ENCODE results near the gene DTNB.

DTNB gene

GRCh38 chr2:25701801-25702200, 28.4 kb upstream of the DTNB start:
- Histone ChIP-seq H3K4me3 (ENCODE audit: insufficient read depth, low read depth, low read length) (no peak overlapping the region), H3K36me3 (ENCODE audit: control insufficient read depth, insufficient read depth, low read length) (no peaks in the 10 kb centered on the region), H3K9me3 (ENCODE audit: control insufficient read depth, low read length) (no peaks in the 10 kb centered on the region), H3K27ac (ENCODE audit: insufficient read depth, low read depth, low read length, poor library complexity, severe bottlenecking) (no peak overlapping the region), H3K27me3 (ENCODE audit: control insufficient read depth, insufficient read depth, low read length, poor library complexity, severe bottlenecking) (peaks cover 3% of the 10 kb centered on the region), H3K4me1 (ENCODE audit: control insufficient read depth, insufficient read depth, low read length) (peaks cover 23% of the 10 kb centered on the region)
- 92 to 95% methylated on average over 9 of the region's 9 CpGs for WGBS, 2 experiments

GRCh38 chr2:25700221-25700660, 26.9 kb upstream of the DTNB start:
- H3K9me3 ChIP-seq (ENCODE audit: control insufficient read depth, low read length), result no peaks in the 10 kb centered on the region
- H3K4me3 ChIP-seq (ENCODE audit: insufficient read depth, low read depth, low read length), result no peak overlapping the region
- WGBS, 2 experiments, result 48 to 61% methylated on average over 5 to 6 of the region's 6 CpGs
- H3K4me1 ChIP-seq (ENCODE audit: control insufficient read depth, insufficient read depth, low read length), result peaks cover 23% of the 10 kb centered on the region
- peaks cover 3% of the 10 kb centered on the region for H3K27me3 ChIP-seq (ENCODE audit: control insufficient read depth, insufficient read depth, low read length, poor library complexity, severe bottlenecking)
- H3K27ac ChIP-seq (ENCODE audit: insufficient read depth, low read depth, low read length, poor library complexity, severe bottlenecking), result no peak overlapping the region
- no peaks in the 10 kb centered on the region for H3K36me3 ChIP-seq (ENCODE audit: control insufficient read depth, insufficient read depth, low read length)

- Histone ChIP-seq H3K27me3 (ENCODE audit: control insufficient read depth, insufficient read depth, low read length, poor library complexity, severe bottlenecking) (peaks cover 3% of the 10 kb centered on the region), H3K4me3 (ENCODE audit: insufficient read depth, low read depth, low read length) (no peak overlapping the region), H3K9me3 (ENCODE audit: control insufficient read depth, low read length) (no peaks in the 10 kb centered on the region), H3K4me1 (ENCODE audit: control insufficient read depth, insufficient read depth, low read length) (peaks cover 23% of the 10 kb centered on the region), H3K27ac (ENCODE audit: insufficient read depth, low read depth, low read length, poor library complexity, severe bottlenecking) (no peak overlapping the region), H3K36me3 (ENCODE audit: control insufficient read depth, insufficient read depth, low read length) (no peaks in the 10 kb centered on the region)
- WGBS, 2 experiments, result 87 to 88% methylated on average over 7 of the region's 7 CpGs
These were observed 25.8 kb upstream of the DTNB start for GRCh38 chr2:25699216-25699615.

GRCh38 chr2:25698752-25699151, 25.4 kb upstream of the DTNB start:
- peaks cover 3% of the 10 kb centered on the region for H3K27me3 ChIP-seq (ENCODE audit: control insufficient read depth, insufficient read depth, low read length, poor library complexity, severe bottlenecking)
- H3K4me1 ChIP-seq (ENCODE audit: control insufficient read depth, insufficient read depth, low read length), result peaks cover 23% of the 10 kb centered on the region
- no peaks in the 10 kb centered on the region for H3K36me3 ChIP-seq (ENCODE audit: control insufficient read depth, insufficient read depth, low read length)
- H3K27ac ChIP-seq (ENCODE audit: insufficient read depth, low read depth, low read length, poor library complexity, severe bottlenecking), result no peak overlapping the region
- H3K9me3 ChIP-seq (ENCODE audit: control insufficient read depth, low read length), result no peaks in the 10 kb centered on the region
- H3K4me3 ChIP-seq (ENCODE audit: insufficient read depth, low read depth, low read length), result no peak overlapping the region

- 34 to 39% methylated on average over 17 of the region's 17 CpGs for WGBS, 2 experiments
- Histone ChIP-seq H3K4me1 (ENCODE audit: control insufficient read depth, insufficient read depth, low read length) (peaks cover 23% of the 10 kb centered on the region), H3K4me3 (ENCODE audit: insufficient read depth, low read depth, low read length) (no peak overlapping the region), H3K9me3 (ENCODE audit: control insufficient read depth, low read length) (no peaks in the 10 kb centered on the region), H3K36me3 (ENCODE audit: control insufficient read depth, insufficient read depth, low read length) (no peaks in the 10 kb centered on the region), H3K27me3 (ENCODE audit: control insufficient read depth, insufficient read depth, low read length, poor library complexity, severe bottlenecking) (peaks cover 3% of the 10 kb centered on the region), H3K27ac (ENCODE audit: insufficient read depth, low read depth, low read length, poor library complexity, severe bottlenecking) (no peak overlapping the region)
These were observed 24.4 kb upstream of the DTNB start for GRCh38 chr2:25697559-25698341.

GRCh38 chr2:25692737-25693445, 19.5 kb upstream of the DTNB start:
- no peaks in the 10 kb centered on the region for H3K36me3 ChIP-seq (ENCODE audit: control insufficient read depth, insufficient read depth, low read length)
- H3K27me3 ChIP-seq (ENCODE audit: control insufficient read depth, insufficient read depth, low read length, poor library complexity, severe bottlenecking), result no peaks in the 10 kb centered on the region
- H3K27ac ChIP-seq (ENCODE audit: insufficient read depth, low read depth, low read length, poor library complexity, severe bottlenecking), result no peak overlapping the region
- peaks cover 8% of the 10 kb centered on the region for H3K4me1 ChIP-seq (ENCODE audit: control insufficient read depth, insufficient read depth, low read length)
- H3K9me3 ChIP-seq (ENCODE audit: control insufficient read depth, low read length), result no peaks in the 10 kb centered on the region
- WGBS, 2 experiments, result 93 to 98% methylated on average over 6 of the region's 6 CpGs
- no peak overlapping the region for H3K4me3 ChIP-seq (ENCODE audit: insufficient read depth, low read depth, low read length)

GRCh38 chr2:25692143-25692542, 18.8 kb upstream of the DTNB start:
- Histone ChIP-seq H3K9me3 (ENCODE audit: control insufficient read depth, low read length) (no peaks in the 10 kb centered on the region), H3K27ac (ENCODE audit: insufficient read depth, low read depth, low read length, poor library complexity, severe bottlenecking) (no peak overlapping the region), H3K4me1 (ENCODE audit: control insufficient read depth, insufficient read depth, low read length) (peaks cover under 1% of the 10 kb centered on the region), H3K4me3 (ENCODE audit: insufficient read depth, low read depth, low read length) (no peak overlapping the region), H3K36me3 (ENCODE audit: control insufficient read depth, insufficient read depth, low read length) (no peaks in the 10 kb centered on the region), H3K27me3 (ENCODE audit: control insufficient read depth, insufficient read depth, low read length, poor library complexity, severe bottlenecking) (no peaks in the 10 kb centered on the region)
- WGBS, 2 experiments, result 72 to 81% methylated on average over 4 of the region's 4 CpGs

- no peaks in the 10 kb centered on the region for H3K27me3 ChIP-seq (ENCODE audit: control insufficient read depth, insufficient read depth, low read length, poor library complexity, severe bottlenecking)
- no peaks in the 10 kb centered on the region for H3K9me3 ChIP-seq (ENCODE audit: control insufficient read depth, low read length)
- no peaks in the 10 kb centered on the region for H3K36me3 ChIP-seq (ENCODE audit: control insufficient read depth, insufficient read depth, low read length)
- WGBS, 2 experiments, result 74 to 80% methylated on average over 1 of the region's 1 CpG
- no peak overlapping the region for H3K4me3 ChIP-seq (ENCODE audit: insufficient read depth, low read depth, low read length)
- H3K27ac ChIP-seq (ENCODE audit: insufficient read depth, low read depth, low read length, poor library complexity, severe bottlenecking), result no peak overlapping the region
- H3K4me1 ChIP-seq (ENCODE audit: control insufficient read depth, insufficient read depth, low read length), result no peaks in the 10 kb centered on the region
These were observed 16.7 kb upstream of the DTNB start for GRCh38 chr2:25690058-25690457.

- H3K4me3 ChIP-seq (ENCODE audit: insufficient read depth, low read depth, low read length), result no peak overlapping the region
- WGBS, 2 experiments, result 88 to 89% methylated on average over 6 of the region's 6 CpGs
These were observed 14.9 kb upstream of the DTNB start for GRCh38 chr2:25688236-25688635.

GRCh38 chr2:25685741-25686140, 12.4 kb upstream of the DTNB start:
- Histone ChIP-seq H3K4me3 (ENCODE audit: insufficient read depth, low read depth, low read length) (no peak overlapping the region), H3K27me3 (ENCODE audit: control insufficient read depth, insufficient read depth, low read length, poor library complexity, severe bottlenecking) (no peaks in the 10 kb centered on the region), H3K27ac (ENCODE audit: insufficient read depth, low read depth, low read length, poor library complexity, severe bottlenecking) (no peak overlapping the region), H3K36me3 (ENCODE audit: control insufficient read depth, insufficient read depth, low read length) (no peaks in the 10 kb centered on the region), H3K9me3 (ENCODE audit: control insufficient read depth, low read length) (no peaks in the 10 kb centered on the region), H3K4me1 (ENCODE audit: control insufficient read depth, insufficient read depth, low read length) (no peaks in the 10 kb centered on the region)
- WGBS, 2 experiments, result 91 to 94% methylated on average over 2 of the region's 2 CpGs

More at GRCh38 chr2:25688236-25688635, 14.9 kb upstream of the DTNB start:
- H3K27me3 ChIP-seq (ENCODE audit: control insufficient read depth, insufficient read depth, low read length, poor library complexity, severe bottlenecking), result no peaks in the 10 kb centered on the region
- H3K4me1 ChIP-seq (ENCODE audit: control insufficient read depth, insufficient read depth, low read length), result no peaks in the 10 kb centered on the region
- H3K9me3 ChIP-seq (ENCODE audit: control insufficient read depth, low read length), result no peaks in the 10 kb centered on the region
- no peaks in the 10 kb centered on the region for H3K36me3 ChIP-seq (ENCODE audit: control insufficient read depth, insufficient read depth, low read length)
- H3K27ac ChIP-seq (ENCODE audit: insufficient read depth, low read depth, low read length, poor library complexity, severe bottlenecking), result no peak overlapping the region
